HG02870 (cell line): Measurements from ENCODE around the gene VAPA.

Experiments
- ATAC-seq: cut with Tn5 transposase; IDR thresholded peaks from one replicate; pipeline ENCODE4 v1.9.1; 2021; ENCODE audit warnings: mild to moderate bottlenecking, moderate library complexity; ENCODE audit not compliant: unreplicated experiment

Gene VAPA

GRCh38 chr18:9931146-9931545 is 17.3 kb downstream of the VAPA start:
- no peak for ATAC-seq

- ATAC-seq: no peak
These were observed 17.9 kb downstream of the VAPA start for GRCh38 chr18:9931678-9932077.

GRCh38 chr18:9933865-9934264 is 20.0 kb downstream of the VAPA start:
- no peak for ATAC-seq

- no peak for ATAC-seq
These were observed 20.5 kb downstream of the VAPA start for GRCh38 chr18:9934274-9934673.

- no peak for ATAC-seq
These were observed 27.3 kb downstream of the VAPA start for GRCh38 chr18:9941103-9941502.

- ATAC-seq: no peak
These were observed 27.8 kb downstream of the VAPA start for GRCh38 chr18:9941660-9942059.

- ATAC-seq: no peak
These were observed 29.5 kb downstream of the VAPA start for GRCh38 chr18:9943311-9943710.

- no peak for ATAC-seq
These were observed 31.0 kb downstream of the VAPA start for GRCh38 chr18:9944805-9945204.

GRCh38 chr18:9946831-9947230 is 33.0 kb downstream of the VAPA start:
- ATAC-seq: no peak

GRCh38 chr18:9947248-9947647 is 33.4 kb downstream of the VAPA start:
- ATAC-seq: no peak

- ATAC-seq: no peak
These were observed 35.5 kb downstream of the VAPA start for GRCh38 chr18:9949315-9949714.

- no peak for ATAC-seq
These were observed 36.0 kb downstream of the VAPA start for GRCh38 chr18:9949861-9950260.

- no peak for ATAC-seq
These were observed 36.6 kb downstream of the VAPA start for GRCh38 chr18:9950289-9951016.

GRCh38 chr18:9951022-9951859 is 37.4 kb downstream of the VAPA start:
- no peak for ATAC-seq

GRCh38 chr18:9952633-9953416 is 39.0 kb downstream of the VAPA start:
- no peak for ATAC-seq

GRCh38 chr18:9958861-9959399 is 45.1 kb downstream of the VAPA start:
- ATAC-seq: no peak

- no peak for ATAC-seq
These were observed 45.7 kb downstream of the VAPA start for GRCh38 chr18:9959564-9959963.

GRCh38 chr18:9960258-9960904 is 46.6 kb downstream of the VAPA start:
- no peak for ATAC-seq

- ATAC-seq: no peak
These were observed 47.2 kb downstream of the VAPA start for GRCh38 chr18:9961041-9961440.

GRCh38 chr18:9965711-9966624 is 52.2 kb downstream of the VAPA start:
- no peak for ATAC-seq
